NCI-H2081 (cell line): ENCODE data around the gene TTLL9.
A peak's percentile ranks its signal among the peaks of the same experiment; 100 is the strongest.

Source experiments
- DNase-seq, 2 experiments: peaks; one replicate each; lab custom pipeline; 2025; lab: John Stamatoyannopoulos, UW

TTLL9 gene

GRCh38 chr20:31945785-31946184, 75.4 kb downstream of the TTLL9 start:
- no peak for DNase-seq

DNA sequence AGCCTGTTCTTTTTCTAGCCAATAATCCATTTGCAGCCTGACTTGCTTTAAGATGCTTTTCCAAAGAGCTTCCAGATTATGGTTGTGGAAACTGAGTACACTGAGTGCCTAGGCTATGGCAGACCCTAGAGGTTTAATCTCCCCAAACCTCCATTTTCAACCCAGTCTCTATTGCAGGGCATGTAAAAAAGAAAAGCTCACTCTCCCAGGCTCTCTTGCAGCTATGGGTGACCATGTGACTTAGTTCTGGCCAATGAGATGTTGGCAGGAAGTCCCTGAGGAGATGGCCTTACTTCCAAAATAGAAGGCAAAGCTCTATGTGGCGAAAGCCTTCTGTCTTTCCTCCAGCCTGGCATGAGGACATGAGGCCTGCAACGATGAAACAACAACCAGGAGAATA, 77.6 kb downstream of the TTLL9 start:
- DNase-seq: no peak

DNA sequence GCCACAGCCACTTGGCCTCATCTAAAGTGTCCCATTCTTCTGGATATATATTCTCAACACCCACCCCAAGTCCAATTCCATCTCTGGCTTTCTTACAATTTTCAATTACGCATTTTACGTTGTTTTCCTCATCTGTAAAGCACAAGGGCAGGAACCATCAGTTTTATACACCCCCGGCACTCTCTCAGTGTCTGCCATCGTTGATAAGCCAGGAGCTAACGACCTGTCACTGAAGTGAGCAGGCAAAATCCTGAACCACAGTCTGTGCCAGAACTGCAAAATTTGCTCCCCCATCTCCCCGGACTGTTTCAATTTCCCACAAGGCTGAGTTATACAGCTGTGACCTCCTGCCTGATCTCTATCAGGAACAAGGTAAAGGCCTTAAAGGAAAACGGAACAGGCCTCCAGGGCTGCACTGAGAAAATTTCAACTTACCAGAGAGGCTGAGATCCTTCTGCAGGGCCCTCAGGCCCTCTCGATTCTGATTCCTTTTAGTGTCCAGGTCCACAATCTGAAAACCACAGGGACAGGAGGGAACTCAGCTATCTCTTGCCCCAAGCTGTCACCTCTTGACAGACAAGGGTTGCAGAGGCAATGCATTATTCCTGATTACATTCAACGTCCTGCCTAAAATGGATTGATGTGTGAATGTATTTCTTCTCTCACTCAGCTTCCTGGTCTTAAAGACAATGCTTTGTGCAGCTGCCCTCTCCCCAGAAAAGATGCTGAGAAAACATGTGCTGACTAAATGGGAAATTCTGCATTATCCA, 79.6 kb downstream of the TTLL9 start:
- no peak for DNase-seq

GRCh38 chr20:31951203-31951529, 80.7 kb downstream of the TTLL9 start:
- DNase-seq: no peak

- DNase-seq: peak; percentile 95 to 96
Observed at GRCh38 chr20:31951530-31952453, 81.4 kb downstream of the TTLL9 start, which contains the start of gene PDRG1. Gene PDRG1 (minus strand): TSS chr20:31952046. CDS start chr20:31951961, 85 bp downstream.

DNA sequence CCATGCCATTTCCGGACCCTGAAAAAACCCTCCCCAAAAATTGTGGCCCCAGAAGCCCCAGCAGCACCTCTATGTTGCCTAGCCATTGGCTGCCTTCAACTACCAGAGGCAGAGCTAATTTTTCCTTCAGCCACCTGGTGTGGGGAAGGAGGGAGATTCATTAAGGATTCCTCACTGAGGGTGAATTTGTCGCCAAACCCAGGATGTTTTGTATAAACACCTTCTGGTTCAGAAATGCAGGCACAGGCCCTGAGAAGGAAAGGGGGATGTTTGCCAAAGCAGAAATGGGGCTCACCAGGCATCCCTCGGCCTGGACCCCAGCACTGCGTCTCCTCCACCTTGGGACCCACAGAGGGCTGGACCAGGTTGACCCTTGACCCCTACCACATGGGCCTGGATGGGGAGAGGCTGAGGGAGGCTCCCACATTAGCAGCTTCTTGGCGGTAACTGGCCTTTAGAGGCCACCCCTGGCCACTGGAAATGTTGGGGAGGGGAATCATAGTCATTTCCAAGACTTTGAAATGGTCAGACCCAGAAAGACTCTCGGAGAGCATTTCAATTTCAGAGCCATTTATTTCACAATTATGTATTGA, 83.2 kb downstream of the TTLL9 start:
- no peak for DNase-seq

DNA sequence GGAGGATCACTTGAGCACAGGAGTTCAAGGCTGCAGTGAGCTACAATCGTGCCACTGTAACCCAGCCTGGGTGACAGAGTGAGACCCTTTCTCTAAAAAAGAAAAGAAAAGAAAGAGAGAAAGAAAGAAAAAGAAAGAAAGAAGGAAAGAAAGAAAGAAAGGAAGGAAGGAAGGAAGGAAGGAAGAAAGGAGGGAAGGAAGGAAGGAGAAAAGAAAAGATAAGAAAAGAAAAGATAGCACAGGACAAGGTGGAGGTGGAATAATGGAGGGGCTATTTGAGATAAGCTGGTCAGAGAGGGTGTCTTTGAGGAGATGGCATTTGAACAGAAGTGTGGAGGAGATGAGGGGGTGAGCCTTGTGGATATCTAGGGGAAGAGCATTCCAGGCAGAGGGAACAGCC, 84.1 kb downstream of the TTLL9 start:
- DNase-seq: no peak

- no peak for DNase-seq
Observed at GRCh38 chr20:31956556-31957526, 86.4 kb downstream of the TTLL9 start.

DNA sequence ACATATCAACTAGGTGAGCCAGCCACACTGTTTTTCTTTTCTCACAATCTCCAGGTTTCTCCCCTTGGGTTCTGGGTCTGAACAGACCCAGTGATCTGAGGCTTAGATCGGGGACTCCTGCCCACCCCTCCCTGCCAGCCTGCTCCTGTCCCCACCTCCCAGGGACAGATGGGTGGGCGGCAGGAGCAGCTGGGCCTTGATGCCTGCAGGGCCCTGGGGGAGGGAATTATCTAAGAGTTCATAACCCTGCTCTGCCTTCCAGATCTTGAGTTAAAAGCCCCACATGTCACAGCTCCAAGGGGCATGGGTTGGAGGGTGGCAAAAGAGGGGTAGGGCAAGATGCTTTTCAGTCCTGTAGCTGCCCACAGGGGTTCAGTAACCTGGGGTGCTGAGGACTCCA, 92.3 kb downstream of the TTLL9 start:
- no peak for DNase-seq

DNA sequence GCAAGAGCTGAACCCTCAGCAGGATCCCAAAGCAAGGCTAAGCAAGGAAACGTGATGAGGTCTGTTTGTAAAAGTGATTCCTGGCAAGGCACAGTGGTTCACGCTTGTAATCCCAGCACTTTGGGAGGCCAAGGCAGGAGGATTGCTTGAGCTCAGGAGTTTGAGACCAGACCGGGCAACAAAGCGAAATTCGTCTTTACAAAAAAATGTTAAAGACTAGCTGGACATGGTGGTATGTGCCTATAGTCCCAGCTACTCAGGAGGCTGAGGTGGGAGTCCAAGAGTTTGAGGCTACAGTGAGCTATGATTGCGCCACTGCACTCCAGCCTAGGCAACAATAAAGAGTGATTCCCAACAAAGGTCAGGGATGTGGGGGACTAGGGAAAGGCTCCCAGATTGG, 93.5 kb downstream of the TTLL9 start:
- DNase-seq: no peak

GRCh38 chr20:31966991-31967655, 96.7 kb downstream of the TTLL9 start:
- no peak for DNase-seq

- peak; percentile 53 to 56 for DNase-seq
Observed at GRCh38 chr20:31967830-31968249, 97.4 kb downstream of the TTLL9 start, which contains the start of gene XKR7. Gene XKR7 (plus strand): TSS chr20:31968151. CDS start chr20:31968176, 25 bp downstream.

DNA sequence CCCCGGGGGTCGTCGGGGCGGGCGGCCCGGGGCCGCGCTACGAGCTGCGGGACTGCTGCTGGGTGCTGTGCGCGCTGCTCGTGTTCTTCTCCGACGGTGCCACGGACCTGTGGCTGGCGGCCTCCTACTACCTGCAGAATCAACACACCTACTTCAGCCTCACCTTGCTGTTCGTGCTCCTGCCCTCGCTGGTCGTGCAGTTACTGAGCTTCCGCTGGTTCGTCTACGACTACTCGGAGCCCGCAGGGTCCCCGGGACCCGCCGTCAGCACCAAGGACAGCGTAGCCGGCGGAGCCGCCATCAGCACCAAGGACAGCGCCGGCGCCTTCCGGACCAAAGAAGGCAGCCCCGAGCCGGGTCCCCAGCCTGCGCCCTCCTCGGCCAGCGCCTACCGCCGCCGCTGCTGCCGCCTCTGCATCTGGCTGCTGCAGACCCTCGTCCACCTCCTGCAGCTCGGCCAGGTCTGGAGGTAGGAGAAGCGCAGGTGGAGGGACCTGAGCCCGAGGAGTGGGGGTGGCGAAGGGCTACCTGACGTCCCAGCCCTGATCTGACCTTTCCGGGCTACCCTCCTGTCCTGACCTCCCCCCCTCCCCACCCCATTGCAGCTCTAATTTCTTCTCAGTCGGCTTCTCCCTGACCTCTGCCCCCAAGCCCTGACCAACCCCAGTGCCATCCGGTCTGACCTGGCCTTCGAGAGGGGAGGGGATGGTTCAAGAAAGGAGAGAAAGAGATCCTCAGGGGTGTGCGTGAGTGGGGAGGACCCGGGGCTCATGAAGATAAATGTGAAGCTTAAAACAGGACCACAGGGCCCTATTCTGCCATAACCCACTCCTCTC, 98.1 kb downstream of the TTLL9 start:
- peak in 1 of 2 experiments; percentile 19 for DNase-seq

GRCh38 chr20:31969991-31970390, 99.6 kb downstream of the TTLL9 start:
- no peak for DNase-seq

DNA sequence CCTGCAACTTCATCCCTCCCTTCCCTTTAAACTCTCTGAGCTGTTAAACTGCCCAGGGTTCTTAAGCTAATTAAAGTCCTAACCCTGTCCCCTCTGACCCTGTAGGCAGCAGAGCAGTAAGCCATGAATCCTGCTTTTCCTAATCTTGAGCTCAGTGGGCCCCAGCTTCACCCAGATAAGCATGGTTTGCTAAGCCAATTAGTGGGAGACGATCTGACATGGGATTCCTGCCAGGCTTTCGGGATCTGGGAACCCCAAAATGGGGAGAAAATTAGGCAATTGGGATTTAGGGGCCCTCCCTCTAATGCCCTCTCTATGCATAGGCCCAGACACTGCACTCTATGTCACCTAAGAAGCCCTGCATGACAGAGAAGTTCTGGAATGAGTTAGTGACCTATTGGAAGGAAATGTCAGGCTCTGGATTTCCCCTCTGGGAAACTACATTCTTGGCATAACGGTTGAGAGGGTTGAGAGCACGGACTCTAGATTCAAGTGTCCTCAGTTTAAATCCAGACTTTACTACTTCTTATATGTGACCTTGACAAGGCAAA, 102.1 kb downstream of the TTLL9 start:
- DNase-seq: no peak

GRCh38 chr20:31974296-31974695, 103.9 kb downstream of the TTLL9 start:
- no peak for DNase-seq

GRCh38 chr20:31974951-31975487, 104.6 kb downstream of the TTLL9 start:
- no peak for DNase-seq

DNA sequence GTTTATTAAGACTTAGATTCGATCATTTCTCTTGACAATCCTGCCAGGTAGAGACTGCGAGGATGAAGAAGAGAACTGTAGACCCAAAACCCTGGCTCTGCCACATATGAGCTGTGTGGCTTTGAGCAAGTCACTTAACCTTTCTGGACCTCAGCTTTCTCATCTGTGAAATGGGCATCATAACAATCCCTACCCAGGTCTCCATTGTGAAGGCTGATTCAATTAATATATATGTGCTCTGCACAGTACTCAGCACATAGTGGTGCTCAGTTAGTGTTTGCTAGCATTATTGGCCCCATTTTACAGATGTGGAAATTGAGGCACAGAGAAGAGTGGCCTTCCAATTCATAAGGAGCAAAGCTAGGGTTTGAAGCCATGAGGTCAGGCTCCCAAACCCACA, 105.4 kb downstream of the TTLL9 start:
- no peak for DNase-seq

- DNase-seq: no peak
Observed at GRCh38 chr20:31977080-31977479, 106.6 kb downstream of the TTLL9 start.
